GM19372 (cell line): ENCODE measurements around the gene SDK1.

ENCODE experiments used
- ATAC-seq: cut with Tn5 transposase; IDR thresholded peaks from one replicate; pipeline ENCODE4 v1.9.1; 2021; ENCODE audit warnings: mild to moderate bottlenecking, low read depth, moderate library complexity; ENCODE audit not compliant: unreplicated experiment

SDK1 gene

DNA sequence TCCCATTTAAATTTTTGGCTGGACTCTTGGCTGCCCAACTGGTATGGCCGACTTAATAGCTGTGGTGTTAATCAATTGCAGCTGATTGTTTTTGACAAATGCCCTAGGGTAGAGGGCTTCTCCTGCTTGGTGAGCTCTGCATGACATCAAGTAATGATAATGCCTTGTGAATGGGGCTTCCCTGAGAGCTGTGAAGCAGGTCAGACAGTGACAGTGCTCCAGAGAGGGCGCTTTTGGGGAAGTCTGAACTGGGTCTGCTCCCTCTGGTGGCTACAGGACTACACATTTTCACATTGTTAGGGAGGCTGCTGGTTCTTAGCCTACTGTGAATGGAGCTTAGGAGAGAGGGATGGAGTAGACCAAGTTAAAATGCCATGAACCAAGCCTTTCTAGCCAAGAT, 98.8 kb downstream of the SDK1 start:
- peak; percentile 57 for ATAC-seq

DNA sequence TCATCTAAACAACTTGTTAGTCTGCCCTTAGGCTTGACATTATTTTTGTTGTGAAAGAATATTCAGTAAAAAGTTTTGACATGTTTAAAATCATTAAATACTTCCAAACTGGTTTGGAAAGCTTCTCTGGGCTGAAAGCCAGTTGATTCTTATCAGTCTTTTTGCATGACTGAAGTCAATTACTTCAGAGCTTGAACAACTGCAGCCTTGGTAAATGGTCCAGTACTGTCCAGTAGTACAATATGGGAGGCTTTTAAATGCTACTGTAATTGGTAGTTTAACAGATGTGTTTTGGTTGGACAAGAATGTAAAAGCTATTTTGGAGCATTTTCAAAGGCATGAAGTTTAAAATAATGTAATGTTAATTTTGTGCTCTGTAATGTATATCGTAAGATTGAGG, 103.4 kb downstream of the SDK1 start:
- no peak for ATAC-seq

DNA sequence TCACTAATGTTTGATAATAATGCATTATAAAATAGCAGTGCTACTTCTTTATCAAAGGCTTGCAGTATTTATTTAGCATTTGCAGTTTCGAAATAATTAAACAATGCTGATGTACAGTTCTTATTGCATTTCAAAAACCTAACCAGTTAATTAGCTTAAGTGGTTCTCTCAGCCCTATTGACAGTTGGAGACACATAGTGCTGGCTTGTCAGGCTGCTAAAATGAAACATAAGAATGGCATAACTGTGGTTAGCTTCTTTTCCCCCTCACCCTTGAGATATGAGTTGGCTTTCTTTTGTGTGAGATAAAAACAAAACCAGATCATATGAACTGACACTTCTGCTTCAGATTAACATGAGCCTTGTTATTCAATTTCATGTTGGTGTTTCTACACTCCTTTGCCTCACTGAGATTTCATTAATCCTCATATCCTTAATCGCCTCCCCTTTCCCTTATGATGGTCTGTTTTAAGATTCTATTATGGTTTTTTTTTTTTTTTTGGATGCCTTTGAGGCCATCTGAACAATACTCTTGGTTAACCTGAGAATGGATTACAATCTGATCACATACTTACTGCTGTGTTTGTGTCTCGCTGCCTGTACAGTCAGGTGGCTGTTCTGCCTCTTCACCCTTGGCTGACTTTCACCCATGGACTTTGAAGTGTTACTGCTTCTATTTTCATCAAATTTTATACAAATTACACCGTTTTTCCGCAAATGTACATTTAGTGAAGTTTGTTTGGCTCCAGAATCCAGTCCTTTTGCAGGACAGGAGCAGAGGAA, 108.0 kb downstream of the SDK1 start:
- no peak for ATAC-seq

DNA sequence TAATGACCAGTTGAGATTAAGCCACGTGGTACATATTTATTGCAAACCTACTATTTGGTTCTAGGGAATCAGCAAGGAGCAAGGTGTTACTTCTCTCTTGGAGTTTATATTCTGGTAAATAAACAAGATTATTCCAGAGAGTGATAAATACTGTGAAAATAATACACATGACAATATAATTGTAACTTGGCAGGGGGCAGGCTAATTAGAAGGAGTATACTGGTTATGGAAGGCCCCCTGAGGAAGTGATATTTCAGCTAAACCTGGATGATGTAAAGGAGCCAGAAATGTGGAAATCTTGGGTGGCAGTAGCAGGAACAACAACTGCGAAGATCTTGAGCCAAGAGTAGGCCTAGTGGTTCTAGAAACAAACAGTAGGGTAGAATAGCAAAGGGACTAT, 111.8 kb downstream of the SDK1 start:
- ATAC-seq: no peak

DNA sequence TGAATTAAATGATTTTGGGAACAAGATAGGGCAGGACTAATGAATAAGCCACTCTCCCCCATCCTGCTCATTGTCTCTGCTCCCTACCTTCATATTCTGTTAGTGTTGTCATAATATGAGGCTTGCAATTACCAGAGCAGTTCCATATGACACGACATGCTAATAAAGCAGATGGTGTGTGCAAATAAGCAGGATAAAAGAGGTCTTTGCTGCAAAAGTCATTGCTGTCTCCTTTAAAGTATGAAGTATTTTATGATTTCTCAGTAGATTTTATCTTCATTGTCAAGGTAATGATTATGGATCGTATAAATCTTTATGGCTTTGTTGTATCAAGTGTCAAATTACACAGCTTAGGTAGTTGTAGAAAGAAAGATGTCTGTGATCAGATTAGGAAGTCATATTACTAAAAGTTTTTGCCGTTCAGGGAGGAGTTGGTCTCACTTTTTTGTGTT, 114.8 kb downstream of the SDK1 start:
- ATAC-seq: no peak

DNA sequence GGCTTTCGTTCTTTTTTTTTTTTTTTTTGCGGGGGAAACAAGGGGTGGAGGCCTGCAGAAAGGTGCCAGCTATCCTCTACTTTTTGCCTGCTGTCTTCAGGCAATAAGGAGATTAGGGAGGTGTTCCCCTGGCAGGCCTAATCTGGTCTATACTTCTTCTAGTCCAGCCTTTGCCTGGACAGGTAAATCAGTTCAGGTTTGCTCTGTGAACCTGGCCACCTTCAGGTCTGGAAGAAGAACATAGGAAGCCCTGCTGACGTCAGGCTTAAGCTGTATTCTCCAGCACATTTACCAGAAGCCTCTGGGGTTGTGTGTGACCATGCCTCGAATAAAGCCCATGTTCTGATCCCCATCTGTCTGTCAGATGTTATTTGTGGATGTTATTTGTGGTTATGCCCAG, 115.4 kb downstream of the SDK1 start:
- ATAC-seq: no peak

DNA sequence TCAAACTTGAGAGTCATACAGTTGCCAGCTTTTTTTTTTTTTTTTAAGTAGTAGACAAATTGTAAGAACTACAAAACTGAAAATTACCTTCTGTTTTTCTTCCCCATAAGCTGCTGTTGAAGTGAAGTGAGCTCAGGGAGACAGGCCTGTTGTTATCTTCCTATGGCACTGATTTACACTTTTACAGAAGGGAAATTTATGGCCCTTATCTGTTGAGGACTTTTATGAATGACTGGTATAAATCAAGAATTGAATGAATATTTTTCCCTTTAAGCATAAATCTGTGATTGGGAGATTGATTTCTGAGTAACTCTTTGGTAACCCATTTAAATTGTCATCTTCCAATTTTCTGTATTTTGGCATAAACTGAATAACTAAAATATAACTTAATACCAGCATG, 124.0 kb downstream of the SDK1 start:
- ATAC-seq: no peak

DNA sequence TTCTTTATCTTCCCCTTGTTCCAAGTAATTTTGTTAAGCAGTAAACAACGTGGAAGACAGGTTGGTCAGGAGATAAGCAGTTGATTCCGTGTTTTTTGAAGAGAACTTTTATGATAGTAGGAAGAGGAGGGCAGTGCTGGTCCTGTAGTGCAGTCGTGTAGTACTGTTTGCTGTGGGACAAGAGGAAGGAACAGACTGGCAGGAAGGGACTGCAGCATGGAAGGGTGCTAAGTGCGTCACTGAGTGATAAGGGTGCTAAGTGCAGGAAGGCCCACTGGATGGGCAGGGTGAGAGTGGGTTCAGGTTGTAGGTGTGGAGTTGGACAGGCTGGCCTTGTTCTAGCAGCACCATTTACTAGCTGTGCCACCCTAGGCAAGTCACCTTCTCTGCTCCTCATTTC, 125.0 kb downstream of the SDK1 start:
- no peak for ATAC-seq

DNA sequence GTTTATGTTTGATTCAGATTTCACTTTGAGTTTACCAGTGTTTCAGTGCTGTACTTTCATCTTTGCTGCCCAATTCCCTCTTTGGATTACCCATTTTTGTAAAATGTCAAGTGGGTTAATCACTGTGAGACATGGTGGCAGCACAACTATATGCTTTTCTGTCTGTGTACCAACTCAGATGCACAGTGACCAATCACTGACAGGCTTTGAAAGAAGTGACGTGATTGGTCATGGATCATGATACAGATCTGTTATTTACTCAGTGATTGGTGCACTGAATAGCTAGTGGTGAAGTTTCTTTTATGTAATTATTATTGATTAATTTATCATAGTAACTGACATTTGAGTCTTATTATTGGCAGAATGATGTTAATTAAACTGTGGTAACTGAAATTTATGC, 126.9 kb downstream of the SDK1 start:
- no peak for ATAC-seq

DNA sequence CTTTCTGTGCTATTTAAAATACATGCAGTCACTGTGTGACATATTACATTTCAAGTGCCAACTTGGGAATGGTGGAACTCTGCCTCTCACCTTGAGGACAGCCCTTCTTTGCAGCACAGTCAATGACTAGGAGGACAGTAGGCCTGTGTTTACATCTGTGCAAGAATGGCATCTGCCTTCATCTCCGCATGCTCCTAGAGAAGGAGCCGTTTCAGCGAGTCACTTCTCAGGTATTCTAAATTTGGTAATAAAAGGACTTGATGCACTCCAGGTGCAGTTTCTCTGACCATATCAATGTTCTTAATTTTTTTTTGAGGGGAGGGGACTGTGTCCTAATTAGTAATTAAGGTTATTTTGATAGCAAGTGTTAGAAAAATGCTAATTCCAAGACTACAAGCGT, 128.9 kb downstream of the SDK1 start:
- no peak for ATAC-seq

DNA sequence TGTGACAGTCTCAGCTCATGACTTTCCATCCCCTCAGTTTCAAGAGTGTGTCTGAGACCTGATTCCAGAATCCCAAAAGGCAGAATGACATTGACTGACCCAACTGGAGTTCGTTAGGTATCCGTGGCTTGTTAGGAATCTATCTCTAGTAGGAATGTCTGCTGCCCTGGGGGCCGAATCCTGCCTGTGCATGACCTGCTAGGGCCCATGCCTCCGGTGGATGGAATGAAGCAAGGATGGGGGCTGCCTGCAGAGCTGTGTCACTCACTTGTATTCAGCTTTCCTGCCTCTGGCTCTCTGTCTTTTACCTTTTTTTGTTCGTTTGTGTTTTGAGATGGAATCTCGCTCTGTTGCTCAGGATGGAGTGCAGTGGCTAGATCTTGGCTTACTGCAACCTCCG, 129.5 kb downstream of the SDK1 start:
- no peak for ATAC-seq

DNA sequence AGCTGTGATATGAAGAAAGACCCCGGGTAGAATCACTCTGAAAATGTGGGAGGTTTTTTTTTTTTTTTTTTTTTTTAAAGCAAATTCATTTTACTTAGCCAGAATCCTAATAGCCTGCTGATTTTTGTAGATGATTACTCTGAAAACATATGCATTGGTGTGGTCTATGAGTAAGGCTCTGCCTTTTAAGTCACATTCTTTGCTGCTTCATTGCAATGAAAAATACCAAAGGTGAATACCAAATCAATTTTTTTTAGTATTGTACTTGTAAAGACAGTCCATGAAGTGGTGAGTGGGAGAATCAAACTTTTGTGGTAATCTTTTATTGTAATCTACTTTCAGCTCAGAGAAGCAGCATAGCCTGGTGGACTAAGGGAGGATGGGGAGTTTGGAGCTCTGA, 130.3 kb downstream of the SDK1 start:
- no peak for ATAC-seq

DNA sequence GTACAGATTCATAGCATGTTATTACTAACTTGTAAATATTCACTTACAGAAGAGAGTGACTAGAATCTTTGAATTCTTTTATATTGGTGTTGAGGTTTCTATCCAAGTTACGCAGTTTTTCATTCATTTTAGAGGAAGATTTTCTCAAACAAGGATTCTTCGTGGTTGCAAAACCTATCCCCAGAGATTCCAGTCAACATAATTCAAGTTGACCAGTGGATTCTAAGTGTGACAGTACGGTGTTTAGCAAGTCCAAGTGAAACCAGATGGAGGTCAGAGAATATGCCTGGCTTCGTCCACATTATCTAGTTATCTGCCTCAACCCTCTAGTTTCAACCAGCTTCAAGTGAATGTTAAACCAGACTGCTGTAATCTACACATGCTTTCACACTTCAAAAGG, 131.9 kb downstream of the SDK1 start:
- no peak for ATAC-seq

DNA sequence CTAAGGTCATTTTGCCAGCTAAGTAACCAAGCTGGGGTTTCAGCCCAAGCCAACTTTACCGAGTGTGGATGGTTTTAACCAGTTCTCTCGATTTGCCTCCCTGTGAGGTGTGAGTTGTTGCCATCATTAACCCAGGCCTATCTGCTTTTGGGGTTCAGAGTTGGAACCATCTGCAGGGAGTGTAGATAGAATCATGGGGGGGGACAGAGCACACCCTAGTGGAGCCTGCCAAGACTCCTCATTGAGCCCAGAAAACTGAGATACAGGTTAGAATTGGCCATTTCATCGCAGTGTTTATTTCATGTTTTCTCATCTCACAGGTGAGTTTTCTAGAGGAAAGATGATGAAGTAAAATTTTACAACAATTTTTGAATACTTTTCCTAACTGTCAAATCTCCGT, 133.6 kb downstream of the SDK1 start:
- ATAC-seq: no peak

DNA sequence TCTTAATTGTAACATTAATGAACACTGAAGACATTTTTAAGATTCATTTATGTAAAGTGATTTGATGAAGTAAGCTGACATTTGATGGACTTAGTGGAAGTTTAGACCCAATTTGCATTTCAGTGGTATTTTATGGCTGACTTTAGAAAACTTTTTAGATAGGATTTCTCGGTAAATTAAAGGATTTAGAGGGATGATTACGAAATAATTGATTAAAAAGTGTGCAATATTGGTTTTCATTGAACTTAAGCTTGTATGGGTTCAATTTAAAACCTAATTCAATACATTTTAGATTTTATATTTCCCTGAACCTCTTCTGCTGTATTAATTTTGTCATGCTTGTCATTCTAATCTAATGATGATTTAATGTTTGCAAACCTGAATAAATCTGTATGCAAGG, 135.1 kb downstream of the SDK1 start:
- no peak for ATAC-seq

DNA sequence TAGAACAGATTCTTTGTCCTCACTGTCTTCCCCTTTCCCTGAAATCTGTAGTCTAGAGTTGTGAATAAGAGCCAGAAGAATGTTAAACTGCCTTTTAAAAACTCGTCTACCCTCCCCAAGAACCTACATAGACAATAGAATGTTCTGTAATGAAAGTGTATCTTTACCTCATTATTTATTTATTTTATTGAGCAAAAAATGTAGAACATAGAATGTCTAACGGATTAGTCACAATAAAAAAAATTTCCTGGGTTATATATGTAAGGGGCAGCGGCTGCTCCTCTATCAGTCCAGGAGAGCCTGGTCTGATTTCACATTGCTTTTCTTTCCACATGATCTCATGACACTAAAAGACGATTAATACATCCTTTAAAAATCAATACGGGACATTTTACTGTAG, 135.7 kb downstream of the SDK1 start:
- no peak for ATAC-seq

DNA sequence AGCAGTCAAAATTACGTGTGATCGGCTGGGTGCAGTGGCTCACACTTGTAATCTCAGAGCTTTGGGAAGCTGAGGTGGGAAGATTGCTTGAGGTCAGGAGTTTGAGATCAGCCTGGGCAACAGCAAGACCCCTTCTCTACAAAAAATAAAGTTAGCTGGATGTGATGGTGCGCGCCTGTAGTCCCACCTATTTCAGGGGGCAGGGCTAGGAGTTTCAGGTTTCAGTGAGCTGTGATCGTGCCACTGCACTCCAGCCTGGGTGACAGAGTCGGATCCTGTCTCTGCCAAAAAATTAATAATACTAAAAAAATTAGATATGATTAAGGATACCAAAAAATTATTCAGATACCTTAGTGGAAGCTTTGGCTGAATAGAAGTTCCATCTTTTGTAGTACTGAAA, 136.4 kb downstream of the SDK1 start:
- no peak for ATAC-seq

DNA sequence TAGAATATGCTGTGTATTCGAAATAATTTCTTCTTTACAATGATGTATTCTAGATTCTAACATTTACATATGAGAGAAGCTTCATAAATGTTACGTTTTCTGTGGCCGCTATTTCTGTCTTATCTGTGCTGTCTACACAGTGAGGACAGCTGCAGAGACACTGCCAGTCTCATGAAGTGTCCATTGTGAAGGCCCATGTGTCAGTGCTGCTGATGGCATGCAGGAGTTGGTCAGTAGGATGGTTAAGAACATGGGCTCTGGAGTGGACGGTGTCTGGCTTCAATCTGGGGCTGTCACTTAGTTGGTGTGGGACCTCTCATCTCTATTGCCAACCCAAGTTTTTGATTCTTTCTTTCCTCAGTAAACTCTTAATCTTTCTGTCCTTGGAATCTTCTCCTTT, 137.3 kb downstream of the SDK1 start:
- no peak for ATAC-seq

DNA sequence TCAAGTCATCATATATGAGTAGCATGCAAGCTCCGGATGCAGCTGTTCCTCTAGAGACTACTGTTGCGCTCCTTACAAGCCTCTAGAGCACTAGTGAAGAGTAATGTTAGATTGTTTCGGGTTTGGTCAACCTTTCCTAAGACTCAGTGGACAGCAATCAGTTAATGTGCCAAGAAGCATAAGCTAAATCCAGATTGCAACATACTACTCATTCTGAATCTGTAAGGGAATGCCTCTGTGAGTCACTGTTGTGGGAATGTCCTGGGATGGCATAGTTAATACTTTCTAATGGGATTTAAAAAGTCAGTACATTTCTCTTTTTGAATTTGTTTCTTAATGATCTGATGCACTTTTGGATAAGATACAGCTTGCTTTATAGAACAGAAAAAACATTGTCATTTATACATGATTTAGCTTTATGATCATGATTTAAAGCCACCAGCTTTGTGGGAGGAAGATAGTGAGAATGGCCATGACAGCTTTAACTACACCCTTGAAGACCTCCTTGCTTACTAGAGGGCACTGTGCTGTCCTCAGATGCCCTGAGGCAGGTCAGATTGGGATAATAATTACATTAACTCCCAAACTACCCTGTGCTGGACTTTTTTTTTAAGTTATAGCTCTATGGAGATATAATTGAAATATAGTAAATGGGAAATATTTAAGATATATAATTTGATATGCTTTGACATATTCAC, 138.4 kb downstream of the SDK1 start:
- ATAC-seq: no peak

DNA sequence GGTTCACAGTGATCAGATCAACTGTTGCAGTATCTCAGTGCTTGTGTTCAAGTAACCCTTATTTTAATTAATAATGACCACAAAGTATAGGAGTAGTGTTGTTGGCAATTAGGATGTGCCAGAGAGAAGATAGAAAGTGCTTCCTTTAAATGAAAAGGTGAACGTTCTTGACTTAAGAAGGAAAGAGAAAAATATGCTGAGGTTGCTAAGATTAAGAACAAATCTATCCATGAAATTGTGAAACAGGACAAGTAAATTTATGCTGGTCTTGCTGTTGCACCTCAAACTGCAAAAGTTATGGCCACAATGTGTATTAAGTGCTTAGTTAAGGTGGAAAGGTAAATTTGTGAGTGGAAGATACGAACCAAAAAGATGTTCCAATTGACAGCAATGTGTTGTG, 139.5 kb downstream of the SDK1 start:
- ATAC-seq: no peak

DNA sequence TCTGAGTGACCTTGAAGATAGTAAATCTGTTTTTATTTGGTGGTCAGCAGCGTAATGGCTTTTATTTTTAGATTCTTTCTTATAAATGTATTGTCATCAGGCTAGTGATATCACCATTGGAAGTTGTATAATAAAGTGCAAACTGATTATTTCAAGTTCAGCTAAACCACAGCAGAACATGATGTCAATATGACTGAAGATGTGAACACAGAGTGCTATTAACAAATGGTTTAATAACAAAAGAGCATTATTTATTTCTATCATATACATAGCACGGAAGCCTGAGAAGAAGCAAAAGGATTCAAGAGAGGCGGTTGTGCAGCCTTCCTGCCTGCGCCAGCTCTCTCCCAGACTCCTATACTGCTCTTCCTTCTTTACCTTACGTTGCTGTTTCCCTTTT, 142.7 kb downstream of the SDK1 start:
- ATAC-seq: no peak

DNA sequence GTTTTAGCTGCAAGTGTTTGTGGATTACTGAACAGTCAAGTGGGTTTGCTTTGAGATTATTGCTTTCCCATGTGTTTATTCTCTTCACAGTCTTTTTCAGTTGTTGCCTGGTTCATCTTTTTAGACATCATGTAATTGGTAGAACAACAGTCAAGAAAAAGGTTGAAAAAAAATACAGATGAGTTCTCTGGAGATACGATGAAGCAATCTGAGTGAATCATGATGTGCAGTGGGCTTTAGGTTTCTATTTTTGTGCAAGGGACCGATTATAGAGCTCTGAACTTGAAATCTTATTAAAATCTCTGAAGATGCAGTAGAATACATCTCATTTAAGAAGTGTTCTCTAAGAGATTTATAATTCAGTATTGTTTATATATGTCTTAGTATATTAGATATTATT, 145.7 kb downstream of the SDK1 start:
- ATAC-seq: no peak
